T-cell (primary cell): ENCODE measurements around the gene TEP1. TPM values are rescaled to one million over a fixed set of nuclear protein-coding genes. Genes with fewer than 3 reads are reported as not detected.

Experiments
- ATAC-seq, 4 experiments: fragments of 200-7000 bp in 3 of 4; fragments of 150-1000 bp in 1 of 4; cut with Tn5 transposase; replicated peaks in 1 of 4; 1 replicate in 3 of 4; 2 replicates in 1 of 4; pipeline ENCODE4 v1.10.0; 2021; ENCODE audit warnings: moderate library complexity in 3 of 4, mild to moderate bottlenecking in 2 of 4, moderate number of reproducible peaks in 1 of 4
- CTCF ChIA-PET, 2 donors: fragments of 300-600 bp; sonication (Branson Sonifier 250); formaldehyde crosslinking; loops; one replicate each; lab custom pipeline; 2022; ENCODE audit warnings: antibody characterized with exemption in 2 of 2; lab: Charles Lee
- POLR2A ChIA-PET, 2 donors: fragments of 300-600 bp; sonication (Branson Sonifier 250); formaldehyde crosslinking; loops; one replicate each; lab custom pipeline; 2022; ENCODE audit warnings: antibody characterized with exemption in 2 of 2; lab: Charles Lee
- DNase-seq, 35 experiments: peaks; one replicate each; pipeline versions ENCODE4 v3.0.0 to v3.0.0-alpha.2; 2013 to 2023
- H3K27ac ChIP-seq: one replicate; pipeline ENCODE4 v1.5.1; 2013; ENCODE audit warnings: low read length
- H3K27me3 ChIP-seq, 2 experiments: replicated peaks in 1 of 2; 1 replicate in 1 of 2; 2 replicates in 1 of 2; pipeline versions ENCODE4 v1.6.1 to v1.7.0; 2013; ENCODE audit warnings: low read length in 1 of 2, mixed read lengths in 1 of 2; ENCODE audit not compliant: control insufficient read depth in 2 of 2, insufficient read depth in 2 of 2; ENCODE audit errors: extremely low read depth in 1 of 2
- H3K36me3 ChIP-seq, 2 donors: 1 replicate in 1 of 2; 2 replicates in 1 of 2; pipeline versions ENCODE4 v1.6.1 to v1.7.0; 2013; ENCODE audit warnings: low read length in 1 of 2; ENCODE audit not compliant: control insufficient read depth in 2 of 2, insufficient read depth in 1 of 2; ENCODE audit errors: extremely low read depth in 1 of 2
- H3K4me1 ChIP-seq, 2 experiments: 1 replicate in 1 of 2; 2 replicates in 1 of 2; pipeline versions ENCODE4 v1.6.1 to v1.7.0; 2013; ENCODE audit warnings: low read length in 2 of 2, mixed read lengths in 1 of 2; ENCODE audit not compliant: insufficient read depth in 2 of 2, control insufficient read depth in 1 of 2; ENCODE audit errors: extremely low read depth in 1 of 2
- H3K4me3 ChIP-seq, 2 donors: 1 replicate in 1 of 2; 2 replicates in 1 of 2; pipeline versions ENCODE4 v1.5.1 to v1.7.0; 2013; ENCODE audit warnings: mild to moderate bottlenecking in 2 of 2, low read length in 1 of 2, moderate library complexity in 1 of 2; ENCODE audit not compliant: control insufficient read depth in 1 of 2; ENCODE audit errors: extremely low read depth in 1 of 2
- H3K9me3 ChIP-seq: 2 replicates; pipeline ENCODE4 v1.7.0; 2013
- H3K27ac Mint-ChIP-seq, 2 donors: one replicate each; pipeline ENCODE4 v1.8.0; 2020 to 2021; ENCODE audit warnings: mild to moderate bottlenecking in 2 of 2, mixed read lengths in 2 of 2
- H3K27me3 Mint-ChIP-seq, 2 donors: one replicate each; pipeline ENCODE4 v1.8.0; 2021 to 2022; ENCODE audit warnings: mixed read lengths in 2 of 2
- H3K36me3 Mint-ChIP-seq: one replicate; pipeline ENCODE4 v1.8.0; 2021; ENCODE audit warnings: mixed read lengths
- H3K4me1 Mint-ChIP-seq, 3 donors: one replicate each; pipeline ENCODE4 v1.8.0; 2020 to 2022; ENCODE audit warnings: mixed read lengths in 3 of 3, mild to moderate bottlenecking in 1 of 3
- H3K4me3 Mint-ChIP-seq, 3 donors: one replicate each; pipeline ENCODE4 v1.8.0; 2020 to 2022; ENCODE audit warnings: mild to moderate bottlenecking in 3 of 3, mixed read lengths in 3 of 3, moderate library complexity in 3 of 3
- H3K9me3 Mint-ChIP-seq, 3 donors: one replicate each; pipeline ENCODE4 v1.8.0; 2020 to 2022; ENCODE audit warnings: mixed read lengths in 3 of 3
- WGBS: methylation state at CpG from one replicate; pipeline ENCODE4 v1.1.5; 2013; ENCODE audit warnings: missing lambda C conversion rate; ENCODE audit not compliant: insufficient coverage; 5-methylcytosine and 5-hydroxymethylcytosine counted together
- total RNA-seq, 35 experiments: library from RNA in 6 of 35; stranded (reverse) in 6 of 35; fragments of 120-200 nt in 1 of 35; gene quantifications; one replicate each; pipeline versions ENCODE4 v1.2.1 to v1.2.4 and lab custom pipeline; 2013 to 2026

Gene TEP1
- total RNA-seq, 5 donors from 2014 or later (not counting 1 experiment from before 2014, with no cell fraction given), result 38.5 to 71.5 (median 65.5) TPM

- Mint-ChIP-seq H3K4me3 (no peak overlapping the region), H3K4me1 (no peaks in the 10 kb centered on the region), H3K27me3 (no peaks in the 10 kb centered on the region), H3K9me3 (no peaks in the 10 kb centered on the region), H3K36me3 (peaks cover 67% of the 10 kb centered on the region), H3K27ac (no peak overlapping the region)
- Histone ChIP-seq H3K4me1 (no peaks in the 10 kb centered on the region), H3K36me3 (peaks cover 13 to 91% of the 10 kb centered on the region in 2 donors), H3K9me3 (no peaks in the 10 kb centered on the region), H3K4me3 (no peak overlapping the region), H3K27ac (no peak overlapping the region), H3K27me3 (no peaks in the 10 kb centered on the region)
- CTCF ChIA-PET, result interaction anchor here in 1 of 2 donors (0.6 kb wide), 1 partner anchor 42 kb away, joined by 9 read pairs; no protein-coding TSS in a partner anchor
- POLR2A ChIA-PET, result interaction anchor here in 1 of 2 donors (0.5 kb wide), 1 partner anchor 100 kb away, joined by 3 read pairs; no protein-coding TSS in a partner anchor
- ATAC-seq (no peak), DNase-seq (no peak)
- WGBS, result 95% methylated on average over 3 of the region's 4 CpGs
Measured at GRCh38 chr14:20388159-20388558, 25.1 kb downstream of the TEP1 start.

- Mint-ChIP-seq H3K36me3 (peaks cover 68% of the 10 kb centered on the region), H3K4me1 (no peaks in the 10 kb centered on the region), H3K27me3 (no peaks in the 10 kb centered on the region), H3K9me3 (no peaks in the 10 kb centered on the region), H3K27ac (no peak overlapping the region), H3K4me3 (no peak overlapping the region)
- ATAC-seq (no peak), DNase-seq (peak in 1 of 35 experiments; percentile 5)
- POLR2A ChIA-PET, result no interaction called here
- Histone ChIP-seq H3K36me3 (peaks cover 13 to 96% of the 10 kb centered on the region in 2 donors), H3K9me3 (no peaks in the 10 kb centered on the region), H3K4me1 (no peaks in the 10 kb centered on the region), H3K4me3 (no peak overlapping the region), H3K27me3 (no peaks in the 10 kb centered on the region), H3K27ac (no peak overlapping the region)
- CTCF ChIA-PET, result no interaction called here
- 92% methylated on average over 2 of the region's 6 CpGs for WGBS
Measured at GRCh38 chr14:20387576-20387975, 25.7 kb downstream of the TEP1 start.

GRCh38 chr14:20386276-20386855 lies 26.9 kb downstream of the TEP1 start:
- POLR2A ChIA-PET, result no interaction called here
- ATAC-seq, result no peak
- no peaks in the 10 kb centered on the region for H3K9me3 ChIP-seq
- Mint-ChIP-seq H3K9me3 (no peaks in the 10 kb centered on the region), H3K36me3 (peaks cover 76% of the 10 kb centered on the region), H3K4me1 (no peaks in the 10 kb centered on the region), H3K4me3 (no peak overlapping the region), H3K27me3 (no peaks in the 10 kb centered on the region), H3K27ac (no peak overlapping the region)
- CTCF ChIA-PET, result no interaction called here
- peaks cover 21 to 97% of the 10 kb centered on the region in 2 donors for H3K36me3 ChIP-seq
- H3K4me1 ChIP-seq, result no peaks in the 10 kb centered on the region
- no peak overlapping the region for H3K4me3 ChIP-seq
- WGBS, result 98% methylated on average over 11 of the region's 17 CpGs
- H3K27ac ChIP-seq, result no peak overlapping the region
- no peak for DNase-seq
- H3K27me3 ChIP-seq, result no peaks in the 10 kb centered on the region

- CTCF ChIA-PET, result interaction anchor here (0.6 to 0.9 kb wide), 2 partner anchors 16 to 427 kb away, joined by 4 read pairs; no protein-coding TSS in a partner anchor
- Mint-ChIP-seq H3K36me3 (peaks cover 80% of the 10 kb centered on the region), H3K27me3 (no peaks in the 10 kb centered on the region), H3K9me3 (no peaks in the 10 kb centered on the region), H3K27ac (no peak overlapping the region), H3K4me3 (no peak overlapping the region), H3K4me1 (no peaks in the 10 kb centered on the region)
- no peak overlapping the region for H3K4me3 ChIP-seq
- H3K27me3 ChIP-seq, result no peaks in the 10 kb centered on the region
- 92% methylated on average over 5 of the region's 5 CpGs for WGBS
- DNase-seq (no peak), ATAC-seq (no peak)
- H3K9me3 ChIP-seq, result no peaks in the 10 kb centered on the region
- H3K36me3 ChIP-seq, result peaks cover 29 to 97% of the 10 kb centered on the region in 2 donors
- POLR2A ChIA-PET, result no interaction called here
- no peaks in the 10 kb centered on the region for H3K4me1 ChIP-seq
- no peak overlapping the region for H3K27ac ChIP-seq
Measured at GRCh38 chr14:20384886-20385285, 28.4 kb downstream of the TEP1 start.

GRCh38 chr14:20384321-20384720 lies 29.0 kb downstream of the TEP1 start:
- DNase-seq (no peak), ATAC-seq (no peak)
- H3K4me1 ChIP-seq, result no peaks in the 10 kb centered on the region
- H3K36me3 Mint-ChIP-seq, result peaks cover 80% of the 10 kb centered on the region
- no peaks in the 10 kb centered on the region for H3K9me3 Mint-ChIP-seq
- H3K27ac Mint-ChIP-seq, result no peak overlapping the region
- H3K4me3 Mint-ChIP-seq, result no peak overlapping the region
- no peaks in the 10 kb centered on the region for H3K27me3 Mint-ChIP-seq
- POLR2A ChIA-PET, result no interaction called here
- H3K4me1 Mint-ChIP-seq, result no peaks in the 10 kb centered on the region
- H3K9me3 ChIP-seq, result no peaks in the 10 kb centered on the region
- no peaks in the 10 kb centered on the region for H3K27me3 ChIP-seq
- peaks cover 32 to 97% of the 10 kb centered on the region in 2 donors for H3K36me3 ChIP-seq
- no peak overlapping the region for H3K4me3 ChIP-seq
- H3K27ac ChIP-seq, result no peak overlapping the region
- CTCF ChIA-PET, result interaction anchor here (0.6 to 0.9 kb wide), 2 partner anchors 15 to 427 kb away, joined by 4 read pairs; no protein-coding TSS in a partner anchor
- WGBS, result 81% methylated on average over 6 of the region's 7 CpGs

GRCh38 chr14:20383636-20384035 lies 29.7 kb downstream of the TEP1 start:
- peaks cover 80% of the 10 kb centered on the region for H3K36me3 Mint-ChIP-seq

More at GRCh38 chr14:20383636-20384035, 29.7 kb downstream of the TEP1 start:
- Mint-ChIP-seq H3K4me3 (no peak overlapping the region), H3K9me3 (no peaks in the 10 kb centered on the region), H3K27ac (no peak overlapping the region), H3K27me3 (no peaks in the 10 kb centered on the region), H3K4me1 (no peaks in the 10 kb centered on the region)
- 94% methylated on average over 5 of the region's 5 CpGs for WGBS
- CTCF ChIA-PET, result no interaction called here
- ATAC-seq (no peak), DNase-seq (no peak)
- POLR2A ChIA-PET, result no interaction called here
- Histone ChIP-seq H3K9me3 (no peaks in the 10 kb centered on the region), H3K27me3 (no peaks in the 10 kb centered on the region), H3K27ac (no peak overlapping the region), H3K36me3 (peaks cover 36 to 99% of the 10 kb centered on the region in 2 donors), H3K4me1 (no peaks in the 10 kb centered on the region), H3K4me3 (no peak overlapping the region)
